SIG-M5 treated with dmso at 0.1 percent for 504 hours (cell line): Measurements from ENCODE around the gene STK24.

ENCODE experiments used
- DNase-seq: peaks from one replicate; lab custom pipeline; 2025; ENCODE audit not compliant: unreplicated experiment; lab: John Stamatoyannopoulos, UW

Gene STK24

GRCh38 chr13:98535501-98536354 is 41.2 kb downstream of the STK24 start:
- no peak for DNase-seq

GRCh38 chr13:98534821-98535220 is 42.1 kb downstream of the STK24 start:
- no peak for DNase-seq

GRCh38 chr13:98533912-98534311 is 43.0 kb downstream of the STK24 start:
- no peak for DNase-seq

GRCh38 chr13:98532254-98532653 is 44.7 kb downstream of the STK24 start:
- no peak for DNase-seq

- DNase-seq, result no peak
Measured at GRCh38 chr13:98530217-98530616, 46.7 kb downstream of the STK24 start.

GRCh38 chr13:98529171-98529570 is 47.7 kb downstream of the STK24 start:
- no peak for DNase-seq

- no peak for DNase-seq
Measured at GRCh38 chr13:98528663-98529064, 48.2 kb downstream of the STK24 start.

- DNase-seq, result no peak
Measured at GRCh38 chr13:98527526-98527925, 49.4 kb downstream of the STK24 start.

GRCh38 chr13:98526182-98526512 is 50.8 kb downstream of the STK24 start:
- no peak for DNase-seq

- DNase-seq, result no peak
Measured at GRCh38 chr13:98525456-98526181, 51.3 kb downstream of the STK24 start.

GRCh38 chr13:98524793-98525192 is 52.1 kb downstream of the STK24 start:
- DNase-seq, result no peak

- DNase-seq, result no peak
Measured at GRCh38 chr13:98524391-98524790, 52.5 kb downstream of the STK24 start.

- DNase-seq, result no peak
Measured at GRCh38 chr13:98523455-98524102, 53.3 kb downstream of the STK24 start.

- DNase-seq, result no peak
Measured at GRCh38 chr13:98522371-98522770, 54.5 kb downstream of the STK24 start.

GRCh38 chr13:98521461-98522247 is 55.3 kb downstream of the STK24 start:
- DNase-seq, result no peak

- no peak for DNase-seq
Measured at GRCh38 chr13:98520674-98521449, 56.0 kb downstream of the STK24 start.

- DNase-seq, result no peak
Measured at GRCh38 chr13:98519976-98520375, 56.9 kb downstream of the STK24 start.

- DNase-seq, result no peak
Measured at GRCh38 chr13:98517576-98518310, 59.2 kb downstream of the STK24 start.

GRCh38 chr13:98515818-98516465 is 61.0 kb downstream of the STK24 start:
- no peak for DNase-seq
